LNCAP (cell line): ENCODE measurements around the gene ELF2.

ENCODE experiments used
- TF ChIP-seq, protein P1 (sequence below): fragments of 450-650 bp; IDR thresholded peaks from 2 replicates; pipeline ENCODE4 v1.5.1; 2017; ENCODE audit warnings: mild to moderate bottlenecking

Gene ELF2

GRCh38 chr4:139082750-139083606 is 94.0 kb downstream of the ELF2 start:
- TF ChIP-seq, protein P1, sequence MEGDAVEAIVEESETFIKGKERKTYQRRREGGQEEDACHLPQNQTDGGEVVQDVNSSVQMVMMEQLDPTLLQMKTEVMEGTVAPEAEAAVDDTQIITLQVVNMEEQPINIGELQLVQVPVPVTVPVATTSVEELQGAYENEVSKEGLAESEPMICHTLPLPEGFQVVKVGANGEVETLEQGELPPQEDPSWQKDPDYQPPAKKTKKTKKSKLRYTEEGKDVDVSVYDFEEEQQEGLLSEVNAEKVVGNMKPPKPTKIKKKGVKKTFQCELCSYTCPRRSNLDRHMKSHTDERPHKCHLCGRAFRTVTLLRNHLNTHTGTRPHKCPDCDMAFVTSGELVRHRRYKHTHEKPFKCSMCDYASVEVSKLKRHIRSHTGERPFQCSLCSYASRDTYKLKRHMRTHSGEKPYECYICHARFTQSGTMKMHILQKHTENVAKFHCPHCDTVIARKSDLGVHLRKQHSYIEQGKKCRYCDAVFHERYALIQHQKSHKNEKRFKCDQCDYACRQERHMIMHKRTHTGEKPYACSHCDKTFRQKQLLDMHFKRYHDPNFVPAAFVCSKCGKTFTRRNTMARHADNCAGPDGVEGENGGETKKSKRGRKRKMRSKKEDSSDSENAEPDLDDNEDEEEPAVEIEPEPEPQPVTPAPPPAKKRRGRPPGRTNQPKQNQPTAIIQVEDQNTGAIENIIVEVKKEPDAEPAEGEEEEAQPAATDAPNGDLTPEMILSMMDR, result no peak

DNA sequence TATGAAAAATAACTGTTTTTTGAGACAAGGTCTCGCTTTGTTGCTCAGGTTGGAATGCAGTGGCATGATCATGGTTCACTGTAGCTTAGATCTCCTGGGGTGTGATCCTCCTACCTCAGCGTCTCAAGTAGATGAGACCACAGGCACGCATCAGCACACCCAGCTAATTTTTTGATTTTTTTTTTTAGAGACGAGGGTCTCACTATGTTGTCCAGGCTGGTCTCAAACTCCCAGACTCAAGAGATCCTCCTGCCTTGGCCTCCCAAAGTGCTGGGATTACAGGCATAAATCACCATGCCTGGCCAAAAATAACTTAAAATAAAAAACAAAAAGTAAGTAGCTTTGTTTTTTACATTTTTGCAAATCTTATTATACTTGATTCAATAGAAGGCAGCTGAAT is 98.1 kb downstream of the ELF2 start:
- TF ChIP-seq, protein P1, result no peak

GRCh38 chr4:139077567-139078355 is 99.3 kb downstream of the ELF2 start:
- TF ChIP-seq, protein P1, result no peak

- TF ChIP-seq, protein P1, result no peak
Observed at GRCh38 chr4:139076016-139076744, 100.8 kb downstream of the ELF2 start.

DNA sequence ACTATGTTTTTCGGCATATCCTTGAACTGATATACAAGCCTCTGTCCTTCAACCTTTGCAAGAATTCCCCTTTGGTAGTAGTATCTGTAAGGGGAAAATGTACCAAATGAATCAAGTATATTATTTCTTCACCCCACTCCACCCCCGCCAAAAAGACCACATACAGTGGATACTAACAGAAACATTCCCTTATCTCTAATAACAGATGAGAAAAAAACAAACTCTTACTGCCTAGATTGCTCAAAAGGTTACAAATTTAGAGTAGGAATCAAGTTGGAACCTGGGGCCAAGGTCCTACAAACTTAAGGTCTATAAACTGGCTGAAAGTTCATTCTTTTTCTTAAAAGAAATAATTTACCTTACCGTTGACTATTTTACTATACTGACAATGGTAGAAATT is 116.4 kb downstream of the ELF2 start:
- TF ChIP-seq, protein P1, result no peak

- TF ChIP-seq, protein P1, result no peak
Observed at GRCh38 chr4:139054791-139055505, 122.1 kb downstream of the ELF2 start.

DNA sequence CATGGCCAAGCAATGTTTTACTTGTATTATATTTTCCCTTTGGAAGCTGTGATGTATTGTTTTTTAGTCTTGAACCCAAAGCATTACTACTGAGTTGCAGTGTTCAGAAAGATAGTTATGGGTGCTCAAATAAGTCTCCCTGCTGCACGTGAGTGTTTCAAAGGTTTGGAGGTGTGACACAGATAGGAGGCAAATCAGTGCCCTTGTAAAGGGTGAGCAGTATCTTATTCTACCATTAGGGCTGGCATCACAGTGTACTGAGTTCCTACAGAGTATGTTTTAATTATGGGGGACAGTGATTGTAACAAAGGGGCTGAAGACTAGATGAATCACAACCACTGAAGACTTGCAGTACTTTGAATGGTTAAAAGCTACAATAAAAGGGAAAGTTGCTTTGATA is 123.1 kb downstream of the ELF2 start:
- TF ChIP-seq, protein P1, result no peak
